NCI-H2029 treated with DMSO at 0.1 percent for 48 hours (cell line): ENCODE data around the gene XRCC1.
"Not testable (repeated sequence)": the region's sequence is repeated elsewhere in the genome, so short reads cannot be mapped to it uniquely, and the experiment has no call there.

Experiments
- DNase-seq: peaks from one replicate; lab custom pipeline; 2025; lab: John Stamatoyannopoulos, UW

XRCC1 gene

GRCh38 chr19:43575156-43575950 is at the start of gene XRCC1, which contains the start of gene PINLYP:
Gene XRCC1, minus strand, starts transcription at chr19:43575527. Its CDS starts 69 bp downstream, at chr19:43575458.
Gene PINLYP, plus strand, starts transcription at chr19:43575801. Its CDS starts 1,391 bp downstream, at chr19:43577192.
- peak; percentile 97 for DNase-seq

- no peak for DNase-seq
Observed at GRCh38 chr19:43624933-43625332, 49.6 kb upstream of the XRCC1 start.

- no peak for DNase-seq
Observed at GRCh38 chr19:43623889-43624670, 48.8 kb upstream of the XRCC1 start.

GRCh38 chr19:43622956-43623355 is 47.6 kb upstream of the XRCC1 start:
- DNase-seq = no peak

- no peak for DNase-seq
Observed at GRCh38 chr19:43622070-43622469, 46.7 kb upstream of the XRCC1 start.

- no peak for DNase-seq
Observed at GRCh38 chr19:43620061-43621001, 45.0 kb upstream of the XRCC1 start.

- peak; percentile 86 for DNase-seq
Observed at GRCh38 chr19:43619262-43620060, 44.1 kb upstream of the XRCC1 start, which contains the start of gene ZNF428. Gene ZNF428, minus strand, starts transcription at chr19:43619629. Its CDS starts 5,325 bp downstream, at chr19:43614304.

GRCh38 chr19:43618921-43619261 is 43.6 kb upstream of the XRCC1 start:
- DNase-seq = peak; percentile 86

GRCh38 chr19:43616954-43617353 is 41.6 kb upstream of the XRCC1 start:
- DNase-seq = no peak

GRCh38 chr19:43616306-43616705 is 41.0 kb upstream of the XRCC1 start:
- DNase-seq = no peak

GRCh38 chr19:43612374-43612773 is 37.0 kb upstream of the XRCC1 start:
- no peak for DNase-seq

- no peak for DNase-seq
Observed at GRCh38 chr19:43611788-43612187, 36.5 kb upstream of the XRCC1 start, which contains the start of gene SRRM5. Gene SRRM5, plus strand, starts transcription at chr19:43612088. Its CDS starts 34 bp downstream, at chr19:43612122.

GRCh38 chr19:43610493-43610892 is 35.2 kb upstream of the XRCC1 start:
- no peak for DNase-seq

GRCh38 chr19:43609872-43610271 is 34.5 kb upstream of the XRCC1 start:
- DNase-seq = no peak

- DNase-seq = no peak
Observed at GRCh38 chr19:43607238-43608205, 32.2 kb upstream of the XRCC1 start.

GRCh38 chr19:43606569-43607229 is 31.4 kb upstream of the XRCC1 start:
- DNase-seq = no peak

GRCh38 chr19:43605875-43606568 is 30.7 kb upstream of the XRCC1 start:
- DNase-seq = no peak

GRCh38 chr19:43600326-43600725 is 25.0 kb upstream of the XRCC1 start:
- not testable (repeated sequence) for DNase-seq
